Superior temporal gyrus (tissue), 1 donor: ENCODE results near the gene GORASP2.

ENCODE experiments used
- DNase-seq: peaks from one replicate; pipeline ENCODE4 v3.0.0-alpha.2; 2016; ENCODE audit errors: extremely low spot score

Gene GORASP2

GRCh38 chr2:170997893-170998597, 69.0 kb downstream of the GORASP2 start:
- DNase-seq, result no peak

- DNase-seq, result no peak
These were observed 70.6 kb downstream of the GORASP2 start for GRCh38 chr2:170999654-171000053.

- DNase-seq, result peak; percentile 35
These were observed 75.3 kb downstream of the GORASP2 start for GRCh38 chr2:171004363-171004762.

GRCh38 chr2:171004833-171005232, 75.8 kb downstream of the GORASP2 start:
- DNase-seq, result no peak

- DNase-seq, result no peak
These were observed 79.6 kb downstream of the GORASP2 start for GRCh38 chr2:171008550-171009205.

- DNase-seq, result no peak
These were observed 80.3 kb downstream of the GORASP2 start for GRCh38 chr2:171009386-171009785.

- DNase-seq, result no peak
These were observed 84.8 kb downstream of the GORASP2 start for GRCh38 chr2:171013851-171014250.

- no peak for DNase-seq
These were observed 87.1 kb downstream of the GORASP2 start for GRCh38 chr2:171016125-171016524.
